K562 (cell line): ENCODE data around the gene SRGN. TPM values are rescaled to one million over a fixed set of nuclear protein-coding genes. Genes with fewer than 3 reads are reported as not detected.

Experiments
- ARID3B ChIP-seq: fragments of 250-450 bp; sonication (Bioruptor Pico); IDR thresholded peaks from 2 replicates; pipeline ENCODE4 v1.4.0; 2020; ENCODE audit warnings: borderline replicate concordance
- HBP1 ChIP-seq: fragments of 450-650 bp; formaldehyde crosslinking; IDR thresholded peaks from 2 replicates; pipeline ENCODE4 v1.4.0; 2022; ENCODE audit warnings: missing genetic modification characterization
- HDAC2 ChIP-seq: fragments of 450-650 bp; IDR thresholded peaks from 2 replicates; pipeline ENCODE4 v1.6.1; 2016; ENCODE audit warnings: mild to moderate bottlenecking
- ILF3 ChIP-seq: fragments of 450-650 bp; IDR thresholded peaks from 2 replicates; pipeline ENCODE4 v1.6.1; 2018; ENCODE audit warnings: antibody characterized with exemption, mild to moderate bottlenecking, moderate library complexity, borderline replicate concordance
- NCOA4 ChIP-seq: fragments of 450-650 bp; IDR thresholded peaks from 2 replicates; pipeline ENCODE4 v1.6.1; 2018; ENCODE audit warnings: mild to moderate bottlenecking; ENCODE audit not compliant: partially characterized antibody
- NRF1 ChIP-seq, 2 experiments: fragments of 450-650 bp; IDR thresholded peaks in 1 of 2; conservative IDR thresholded peaks in 1 of 2; 2 replicates each; pipeline ENCODE4 v1.6.1; 2014; ENCODE audit warnings: mild to moderate bottlenecking in 2 of 2
- POLR2AphosphoS2 ChIP-seq: IDR thresholded peaks from 2 replicates; pipeline ENCODE4 v1.6.1; 2012; ENCODE audit warnings: low read length, improper control_type of control experiment
- POLR2B ChIP-seq: fragments of 450-650 bp; IDR thresholded peaks from 2 replicates; pipeline ENCODE4 v1.6.1; 2018; ENCODE audit warnings: low read depth; ENCODE audit not compliant: partially characterized antibody
- STAT5A ChIP-seq: IDR thresholded peaks from 2 replicates; pipeline ENCODE4 v1.6.1; 2012; ENCODE audit warnings: low read length, inconsistent platforms, borderline replicate concordance
- SUPT5H ChIP-seq: fragments of 450-650 bp; IDR thresholded peaks from 2 replicates; pipeline ENCODE4 v1.6.1; 2016
- TEAD2 ChIP-seq: fragments of 450-650 bp; IDR thresholded peaks from 2 replicates; pipeline ENCODE4 v1.6.1; 2016; ENCODE audit warnings: missing genetic modification characterization, control low read depth, missing compliant biosample characterization
- ZBTB34 ChIP-seq: fragments of 250-450 bp; sonication (Bioruptor Pico); IDR thresholded peaks from 2 replicates; pipeline ENCODE4 v1.8.0; 2021; ENCODE audit warnings: mild to moderate bottlenecking, moderate library complexity
- polyA plus RNA-seq, 8 experiments: library from polyadenylated mRNA; depleted of rRNA in 4 of 8; stranded (reverse) in 5 of 8; unstranded in 3 of 8; fragments of >200 nt; fragmentation: Nextera tagmentation in 2 of 8; fragmentation: Illumina TruSeq in 1 of 8; extraction: Ambion mirVana in 2 of 8; extraction: Trizol in 1 of 8; gene quantifications; 2 replicates each; pipeline versions ENCODE4 v1.2.1 to v1.2.3, GENCODE V29; 2011 to 2014; ENCODE audit warnings: inconsistent platforms in 1 of 8, missing spikeins in 1 of 8
- total RNA-seq, 7 experiments: library from RNA; depleted of rRNA in 6 of 7; stranded (reverse); fragments of >200 nt in 6 of 7; fragmentation: Illumina TruSeq in 2 of 7; extraction: Trizol in 2 of 7; gene quantifications; 2 replicates each; pipeline versions ENCODE4 v1.2.1 to v1.2.3, GENCODE V29; 2011 to 2021; ENCODE audit warnings: low replicate concordance in 1 of 7
- TF ChIP-seq, protein P1 (sequence below): fragments of 250-450 bp; sonication (Bioruptor Pico); IDR thresholded peaks from 2 replicates; pipeline ENCODE4 v1.5.0; 2021; ENCODE audit warnings: mild to moderate bottlenecking, moderate library complexity
- TF ChIP-seq, protein P2 (sequence below): sonication (generic); formaldehyde crosslinking; IDR thresholded peaks from 2 replicates; pipeline ENCODE4 v1.4.0; 2020; ENCODE audit warnings: mild to moderate bottlenecking, missing genetic modification reagents
- TF ChIP-seq, protein P3 (sequence below): fragments of 450-650 bp; IDR thresholded peaks from 2 replicates; pipeline ENCODE4 v1.7.0; 2016; ENCODE audit warnings: borderline replicate concordance

Gene SRGN
- total and polyA plus RNA-seq, 9 of the 15 experiments (the other 6 are each of a cell fraction or from before 2014, with no cell fraction given) = 136 to 304 (median 180) TPM

- TF ChIP-seq HBP1 (CRISPR knock-in tag) = no peak
- TF ChIP-seq SUPT5H = peak; percentile 52; the same call in 1 of the 2 replicates
- no peak for TF ChIP-seq NRF1 (conservative IDR thresholded peaks at IDR 0.05 in 1 of 2, IDR thresholded peaks at IDR 0.05 in 1 of 2)
- no peak for TF ChIP-seq NCOA4
- no peak for TF ChIP-seq TEAD2
- TF ChIP-seq ZBTB34 = no peak
- TF ChIP-seq HDAC2 = no peak
- TF ChIP-seq, protein P1, sequence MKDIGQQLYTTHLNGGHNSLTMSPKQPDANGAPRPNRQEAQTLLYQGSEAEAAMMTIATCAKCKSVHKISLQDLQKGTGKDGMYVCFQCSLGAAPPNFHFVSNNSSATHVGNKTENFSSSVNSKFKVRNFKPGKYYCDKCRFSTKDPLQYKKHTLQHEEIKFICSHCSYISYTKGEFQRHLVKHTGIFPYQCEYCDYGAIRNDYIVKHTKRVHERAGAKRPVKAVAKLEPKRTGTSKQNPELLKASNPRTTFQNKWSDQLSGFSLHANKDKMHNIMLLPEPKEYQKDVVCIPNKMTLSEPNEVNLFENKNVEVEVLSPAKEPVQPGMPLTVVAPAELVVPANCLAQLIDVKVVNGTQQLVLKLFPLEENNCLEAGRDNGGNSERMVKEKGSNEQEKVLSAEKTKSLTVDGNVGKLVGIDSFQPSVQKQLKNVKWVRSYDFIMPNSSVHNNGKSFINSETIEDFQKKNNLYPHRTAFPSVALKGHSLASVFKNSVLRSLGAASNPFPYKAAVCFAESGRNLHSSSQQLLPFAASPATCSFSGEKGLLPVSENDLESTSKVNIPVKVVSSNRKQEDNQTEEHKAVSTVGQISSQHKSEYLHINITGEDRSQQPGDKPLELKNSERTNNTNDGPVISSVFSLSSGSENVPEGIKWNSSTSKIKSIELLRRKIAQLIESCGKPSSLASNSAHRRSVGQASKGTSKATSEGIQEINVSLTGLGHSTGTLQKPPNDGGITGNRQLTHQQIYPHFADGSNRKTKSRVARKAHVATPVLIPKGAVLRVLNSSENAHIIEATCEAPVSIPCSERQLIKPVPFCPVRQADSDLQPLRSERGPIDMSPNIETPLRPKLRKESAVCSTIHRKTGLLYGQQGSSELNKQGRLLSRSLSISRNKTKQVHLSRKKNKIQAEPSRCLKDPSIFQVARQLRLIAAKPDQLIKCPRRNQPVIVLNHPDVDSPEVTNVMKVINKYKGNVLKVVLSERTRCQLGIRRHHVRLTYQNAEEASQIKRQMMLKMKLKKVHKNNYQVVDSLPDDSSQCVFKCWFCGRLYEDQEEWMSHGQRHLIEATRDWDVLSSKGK (CRISPR knock-in tag) = no peak
- no peak for TF ChIP-seq STAT5A
- TF ChIP-seq ARID3B (CRISPR knock-in tag) = no peak
- TF ChIP-seq, protein P2, sequence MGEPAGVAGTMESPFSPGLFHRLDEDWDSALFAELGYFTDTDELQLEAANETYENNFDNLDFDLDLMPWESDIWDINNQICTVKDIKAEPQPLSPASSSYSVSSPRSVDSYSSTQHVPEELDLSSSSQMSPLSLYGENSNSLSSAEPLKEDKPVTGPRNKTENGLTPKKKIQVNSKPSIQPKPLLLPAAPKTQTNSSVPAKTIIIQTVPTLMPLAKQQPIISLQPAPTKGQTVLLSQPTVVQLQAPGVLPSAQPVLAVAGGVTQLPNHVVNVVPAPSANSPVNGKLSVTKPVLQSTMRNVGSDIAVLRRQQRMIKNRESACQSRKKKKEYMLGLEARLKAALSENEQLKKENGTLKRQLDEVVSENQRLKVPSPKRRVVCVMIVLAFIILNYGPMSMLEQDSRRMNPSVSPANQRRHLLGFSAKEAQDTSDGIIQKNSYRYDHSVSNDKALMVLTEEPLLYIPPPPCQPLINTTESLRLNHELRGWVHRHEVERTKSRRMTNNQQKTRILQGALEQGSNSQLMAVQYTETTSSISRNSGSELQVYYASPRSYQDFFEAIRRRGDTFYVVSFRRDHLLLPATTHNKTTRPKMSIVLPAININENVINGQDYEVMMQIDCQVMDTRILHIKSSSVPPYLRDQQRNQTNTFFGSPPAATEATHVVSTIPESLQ = no peak
- TF ChIP-seq, protein P3, sequence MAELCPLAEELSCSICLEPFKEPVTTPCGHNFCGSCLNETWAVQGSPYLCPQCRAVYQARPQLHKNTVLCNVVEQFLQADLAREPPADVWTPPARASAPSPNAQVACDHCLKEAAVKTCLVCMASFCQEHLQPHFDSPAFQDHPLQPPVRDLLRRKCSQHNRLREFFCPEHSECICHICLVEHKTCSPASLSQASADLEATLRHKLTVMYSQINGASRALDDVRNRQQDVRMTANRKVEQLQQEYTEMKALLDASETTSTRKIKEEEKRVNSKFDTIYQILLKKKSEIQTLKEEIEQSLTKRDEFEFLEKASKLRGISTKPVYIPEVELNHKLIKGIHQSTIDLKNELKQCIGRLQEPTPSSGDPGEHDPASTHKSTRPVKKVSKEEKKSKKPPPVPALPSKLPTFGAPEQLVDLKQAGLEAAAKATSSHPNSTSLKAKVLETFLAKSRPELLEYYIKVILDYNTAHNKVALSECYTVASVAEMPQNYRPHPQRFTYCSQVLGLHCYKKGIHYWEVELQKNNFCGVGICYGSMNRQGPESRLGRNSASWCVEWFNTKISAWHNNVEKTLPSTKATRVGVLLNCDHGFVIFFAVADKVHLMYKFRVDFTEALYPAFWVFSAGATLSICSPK = no peak
- TF ChIP-seq ILF3 = 0 out of 2 replicates have a peak, but pooled peaks have one; percentile 52
- peak; percentile 61 for TF ChIP-seq POLR2B
- TF ChIP-seq POLR2AphosphoS2 = peak; percentile 58; the same call in 1 of the 2 replicates
Observed at GRCh38 chr10:69104994-69105790, 17.3 kb downstream of the SRGN start (continued).
